NT2/D1 (cell line): Measurements from ENCODE around the gene B3GALNT1.

Experiments
- SUZ12 ChIP-seq: IDR thresholded peaks from 2 replicates; pipeline ENCODE4 v1.6.1; 2011; ENCODE audit not compliant: insufficient read length, insufficient read depth; ENCODE audit errors: extremely low read depth
- YY1 ChIP-seq: IDR thresholded peaks from 2 replicates; pipeline ENCODE4 v1.6.1; 2011; ENCODE audit not compliant: insufficient read length, insufficient read depth
- ZNF274 ChIP-seq: IDR thresholded peaks from 2 replicates; pipeline ENCODE4 v1.6.1; 2011; ENCODE audit warnings: mild to moderate bottlenecking, low read depth, low read length

GRCh38 chr3:161050935-161051334 lies 54.2 kb downstream of the B3GALNT1 start:
- TF ChIP-seq ZNF274 (no peak), YY1 (no peak), SUZ12 (no peak)
